Heart right ventricle (tissue), 16 donors: ENCODE data around the gene ZNF761. TPM values are rescaled to one million over a fixed set of nuclear protein-coding genes. Genes with fewer than 3 reads are reported as not detected.
"Not testable (repeated sequence)": the region's sequence is repeated elsewhere in the genome, so short reads cannot be mapped to it uniquely, and the experiment has no call there.

ENCODE experiments used
- ATAC-seq, 8 donors: fragments of 200-7000 bp; cut with Tn5 transposase; one replicate each; pipeline ENCODE4 v1.9.1; 2020; ENCODE audit warnings: mild to moderate bottlenecking in 8 of 8, moderate library complexity in 8 of 8, moderate number of reproducible peaks in 1 of 8
- DNase-seq, 2 donors: peaks; one replicate each; pipeline ENCODE4 v3.0.0-alpha.2; 2020
- H3K27ac ChIP-seq, 10 donors: fragments of 200-600 bp; sonication (generic) in 2 of 10; one replicate each; pipeline versions ENCODE4 v1.5.0 to v1.8.0; 2020 to 2022; ENCODE audit warnings: mild to moderate bottlenecking in 3 of 10
- H3K27me3 ChIP-seq, 7 donors: fragments of 200-600 bp; one replicate each; pipeline ENCODE4 v1.8.0; 2021 to 2022; ENCODE audit warnings: mild to moderate bottlenecking in 2 of 7
- H3K36me3 ChIP-seq, 9 donors: fragments of 200-600 bp; sonication (generic) in 1 of 9; one replicate each; pipeline versions ENCODE4 v1.5.0 to v1.8.0; 2020 to 2022; ENCODE audit warnings: mild to moderate bottlenecking in 2 of 9
- H3K4me1 ChIP-seq, 9 donors: fragments of 200-600 bp; sonication (generic) in 1 of 9; one replicate each; pipeline versions ENCODE4 v1.5.0 to v1.8.0; 2020 to 2022; ENCODE audit warnings: mild to moderate bottlenecking in 4 of 9
- H3K4me3 ChIP-seq, 10 donors: fragments of 200-600 bp; sonication (generic) in 2 of 10; one replicate each; pipeline versions ENCODE4 v1.5.0 to v1.8.0; 2020 to 2022; ENCODE audit warnings: mild to moderate bottlenecking in 7 of 10, moderate library complexity in 2 of 10
- H3K9me3 ChIP-seq, 11 donors: fragments of 200-600 bp in 10 of 11; sonication (generic) in 2 of 11; one replicate each; pipeline versions ENCODE4 v1.5.0 to v1.8.0; 2013 to 2022; ENCODE audit warnings: mild to moderate bottlenecking in 2 of 11, control low read depth in 1 of 11, moderate library complexity in 1 of 11
- CTCF ChIP-seq, 9 donors: fragments of 200-600 bp; sonication (generic) in 2 of 9; IDR thresholded peaks; one replicate each; pipeline versions ENCODE4 v1.5.0 to v1.8.0; 2021 to 2022; ENCODE audit warnings: antibody characterized with exemption in 9 of 9, mild to moderate bottlenecking in 5 of 9, moderate library complexity in 1 of 9
- WGBS, 2 donors: extraction: QIAGEN DNeasy Blood & Tissue Kit; methylation state at CpG; one replicate each; pipeline ENCODE4 v1.1.7; 2013; ENCODE audit warnings: inconsistent platforms in 1 of 2; 5-methylcytosine and 5-hydroxymethylcytosine counted together
- intact Hi-C, 10 donors: fragments of 100-400 bp; cut with DNase I; formaldehyde crosslinking; loops; one replicate each; pipeline versions ENCODE4 v1.11.1 to v1.14.2; 2022
- polyA plus RNA-seq, 2 donors: library from polyadenylated mRNA; stranded (reverse); fragments of 200-250 nt; gene quantifications; one replicate each; pipeline ENCODE4 v1.2.3, GENCODE V29; 2013
- total RNA-seq, 10 donors: library from RNA; stranded (reverse); fragmentation: NEBNext Ultra II Directional in 3 of 10; extraction: Animal tissue kit (Norgen Biotek cat#: 25700) in 3 of 10; gene quantifications; one replicate each; pipeline versions ENCODE4 v1.2.1 to v1.2.4, GENCODE V29; 2021 to 2023
- donor health status: Arrhythmogenic right ventricular cardiomyopathy.
- donor health status: ischemic (EF 13 %, LVEDD 7.1; RV severe dilation, severe dysfunction).
- donor health status: healthy with polysubstance abuse.
- donor health status: DM: no; HTN: yes; CAD: no.
- donor health status: DM: no; HTN: no; CAD: no.
- donor health status: ischemic (EF 25% LVEDD 6.9; RV normal size, moderate dysfunction).
- donor health status: ischemic (EF 25% LVEDD 5.7; RV mildly dilated, moderate dysfunction).
- donor health status: healthy.
- donor health status: DM: yes; HTN: yes; CAD: no.
- donor health status: Ischemic cardiomyopathy.
- donor health status: ischemic (EF 35%, LVEDD 5.7; RV mildly dilated, moderate dysfunction).
- donor health status: nonischemic (EF 11% LVEDD 7.7; RV severe dilation, severe dysfunction).
- donor health status: DM: yes; HTN: yes; CAD: no.
- donor health status: PGD.
- donor health status: ischemic (EF 29% LVEDD 5.4; RV normal size, mild dysfunction).
- donor health status: nonischemic (EF 23%, LVEDD 6.1; RV moderate dilation, normal function).

Gene ZNF761
- total and polyA plus RNA-seq, 12 donors = 2.4 to 6.9 (median 3.4) TPM

- not testable (repeated sequence) for H3K4me1 ChIP-seq, H3K9me3 ChIP-seq, H3K27me3 ChIP-seq, H3K36me3 ChIP-seq, H3K4me3 ChIP-seq, H3K27ac ChIP-seq, DNase-seq
- WGBS, 2 donors = 34 to 40% methylated on average over 8 of the region's 8 CpGs
- TF ChIP-seq CTCF (IDR thresholded peaks at IDR 0.05) = peak in 3 of 9 donors; percentile 13 to 29 (median 16)
- ATAC-seq = peak in 6 of 8 donors; percentile 48 to 87 (median 68)
- intact Hi-C loops = loop anchor here in 7 of 10 donors (2.0 to 10.0 kb wide), 4 partner anchors 81 to 323 kb away; no protein-coding TSS in a partner anchor
Observed at GRCh38 chr19:53423680-53424079, 8.1 kb upstream of the ZNF761 start.

- ATAC-seq (peak; percentile 84 to 94 (median 90)), DNase-seq (peak; percentile 56 to 78)
- no peaks in the 10 kb centered on the region for H3K9me3 ChIP-seq
- peaks cover 0 to 4% (median 0%) of the 10 kb centered on the region in 9 donors for H3K36me3 ChIP-seq
- intact Hi-C loops = loop anchor here in 8 of 10 donors (1.0 to 10.0 kb wide), 6 partner anchors 80 to 322 kb away; no protein-coding TSS in a partner anchor
- no peaks in the 10 kb centered on the region for H3K27me3 ChIP-seq
- H3K4me3 ChIP-seq = no peak overlapping the region
- H3K27ac ChIP-seq = no peak overlapping the region
- peak; percentile 75 to 88 (median 86) for TF ChIP-seq CTCF (IDR thresholded peaks at IDR 0.05)
- H3K4me1 ChIP-seq = no peaks in the 10 kb centered on the region
- 22% methylated on average over 9 of the region's 9 CpGs for WGBS, 2 donors
Observed at GRCh38 chr19:53424968-53425597, 6.7 kb upstream of the ZNF761 start.

- H3K4me3 ChIP-seq = peak overlapping the region; percentile 58 to 97 (median 77)
- intact Hi-C loops = loop anchor here in 8 of 10 donors (5.0 to 10.0 kb wide), 6 partner anchors 35 to 315 kb away; partner anchors contain the start of genes ZNF813 (in 4 of the 8) and ZNF665 (in 1 of the 8)
- no peaks in the 10 kb centered on the region for H3K27me3 ChIP-seq
- peak; percentile 9 to 69 (median 39) for ATAC-seq
- peak; percentile 21 to 33 for DNase-seq
- 0 to 1% methylated on average over 30 of the region's 30 CpGs for WGBS, 2 donors
- TF ChIP-seq CTCF (IDR thresholded peaks at IDR 0.05) = no peak
- no peaks in the 10 kb centered on the region for H3K9me3 ChIP-seq
- peaks cover 0 to 36% (median 7%) of the 10 kb centered on the region in 9 donors for H3K36me3 ChIP-seq
- H3K27ac ChIP-seq = peak overlapping the region in 9 of 10 donors; percentile 60 to 87 (median 74)
- H3K4me1 ChIP-seq = peaks cover 0 to 18% (median 7%) of the 10 kb centered on the region in 9 donors
Observed at GRCh38 chr19:53432088-53432661, 391 bp downstream of the ZNF761 start.

- peaks cover 0 to 60% (median 6%) of the 10 kb centered on the region in 11 donors for H3K9me3 ChIP-seq
- ATAC-seq, DNase-seq, H3K27me3 ChIP-seq, H3K27ac ChIP-seq, H3K4me1 ChIP-seq, H3K4me3 ChIP-seq, intact Hi-C loops: not testable (repeated sequence)
- WGBS, 2 donors = 81 to 85% methylated on average over 2 of the region's 2 CpGs
- peaks cover 0 to 85% (median 15%) of the 10 kb centered on the region in 9 donors for H3K36me3 ChIP-seq
Observed at GRCh38 chr19:53443809-53444208, 12.0 kb downstream of the ZNF761 start.

- H3K27ac ChIP-seq, H3K4me3 ChIP-seq, intact Hi-C loops, H3K4me1 ChIP-seq, DNase-seq, H3K27me3 ChIP-seq, ATAC-seq: not testable (repeated sequence)
- 87 to 95% methylated on average over 5 of the region's 5 CpGs for WGBS, 2 donors
- H3K9me3 ChIP-seq = peaks cover 0 to 64% (median 6%) of the 10 kb centered on the region in 11 donors
- H3K36me3 ChIP-seq = peaks cover 0 to 88% (median 41%) of the 10 kb centered on the region in 9 donors
Observed at GRCh38 chr19:53447196-53447595, 15.4 kb downstream of the ZNF761 start.
